Astrocyte of the cerebellum (primary cell): Measurements from ENCODE around the gene PIAS3.

Experiments
- DNase-seq: peaks from one replicate; pipeline ENCODE4 v3.0.0-alpha.2; 2011; ENCODE audit warnings: low read depth
- H3K4me3 ChIP-seq: 2 replicates; pipeline ENCODE4 v1.5.1; 2011; ENCODE audit warnings: mild to moderate bottlenecking, low read depth, low read length, moderate library complexity
- in situ Hi-C: cut with HindIII; loops from 2 replicates; pipeline ENCODE4 v1.10.0; 2017; ENCODE audit warnings: low sequenced_read_pairs
- TF ChIP-seq, protein P1 (sequence below): IDR thresholded peaks from 2 replicates; pipeline ENCODE4 v1.5.1; 2012; ENCODE audit warnings: low read length, low read depth, moderate library complexity, mild to moderate bottlenecking; ENCODE audit errors: missing control alignments

Gene PIAS3

GRCh38 chr1:145895471-145895870, 36.6 kb upstream of the PIAS3 start:
- DNase-seq, result no peak
- TF ChIP-seq, protein P1, sequence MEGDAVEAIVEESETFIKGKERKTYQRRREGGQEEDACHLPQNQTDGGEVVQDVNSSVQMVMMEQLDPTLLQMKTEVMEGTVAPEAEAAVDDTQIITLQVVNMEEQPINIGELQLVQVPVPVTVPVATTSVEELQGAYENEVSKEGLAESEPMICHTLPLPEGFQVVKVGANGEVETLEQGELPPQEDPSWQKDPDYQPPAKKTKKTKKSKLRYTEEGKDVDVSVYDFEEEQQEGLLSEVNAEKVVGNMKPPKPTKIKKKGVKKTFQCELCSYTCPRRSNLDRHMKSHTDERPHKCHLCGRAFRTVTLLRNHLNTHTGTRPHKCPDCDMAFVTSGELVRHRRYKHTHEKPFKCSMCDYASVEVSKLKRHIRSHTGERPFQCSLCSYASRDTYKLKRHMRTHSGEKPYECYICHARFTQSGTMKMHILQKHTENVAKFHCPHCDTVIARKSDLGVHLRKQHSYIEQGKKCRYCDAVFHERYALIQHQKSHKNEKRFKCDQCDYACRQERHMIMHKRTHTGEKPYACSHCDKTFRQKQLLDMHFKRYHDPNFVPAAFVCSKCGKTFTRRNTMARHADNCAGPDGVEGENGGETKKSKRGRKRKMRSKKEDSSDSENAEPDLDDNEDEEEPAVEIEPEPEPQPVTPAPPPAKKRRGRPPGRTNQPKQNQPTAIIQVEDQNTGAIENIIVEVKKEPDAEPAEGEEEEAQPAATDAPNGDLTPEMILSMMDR, result no peak
- H3K4me3 ChIP-seq, result no peak overlapping the region
- in situ Hi-C loops, result no loop called here

GRCh38 chr1:145893306-145894055, 34.6 kb upstream of the PIAS3 start:
- DNase-seq, result no peak
- in situ Hi-C loops, result no loop called here
- no peak overlapping the region for H3K4me3 ChIP-seq
- TF ChIP-seq, protein P1, result no peak

DNA sequence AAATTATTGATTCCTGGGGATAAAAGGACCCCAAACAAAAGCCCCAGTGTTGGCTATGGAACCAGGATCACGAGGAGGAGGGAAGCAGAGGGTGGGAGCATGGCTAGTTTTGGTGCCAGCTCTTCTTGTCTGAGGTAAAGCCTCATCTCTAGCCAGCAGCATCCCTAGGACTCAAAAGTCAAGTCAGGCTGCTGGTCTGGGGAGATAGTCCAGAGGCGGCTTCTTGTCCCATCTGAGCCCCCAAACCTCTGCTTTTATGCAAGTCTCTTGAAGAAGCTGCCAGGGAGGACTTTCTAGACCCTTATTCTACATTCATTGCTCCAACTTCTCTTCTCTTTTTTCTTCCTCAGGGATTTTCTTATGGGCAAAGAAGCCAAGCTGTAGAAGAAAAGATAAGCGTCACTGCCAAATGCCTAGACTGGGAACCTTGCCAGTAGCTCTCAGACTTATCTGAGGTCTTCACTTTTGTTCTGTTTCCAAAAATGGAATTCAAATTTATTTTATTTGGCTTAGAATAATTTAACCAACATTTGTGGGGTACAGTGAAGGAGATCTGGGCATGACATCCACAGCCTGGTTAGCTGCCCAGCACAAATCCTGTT, 33.7 kb upstream of the PIAS3 start:
- peak; percentile 24 for DNase-seq
- TF ChIP-seq, protein P1, result no peak
- in situ Hi-C loops, result no loop called here
- H3K4me3 ChIP-seq, result peak overlapping the region; percentile 13

DNA sequence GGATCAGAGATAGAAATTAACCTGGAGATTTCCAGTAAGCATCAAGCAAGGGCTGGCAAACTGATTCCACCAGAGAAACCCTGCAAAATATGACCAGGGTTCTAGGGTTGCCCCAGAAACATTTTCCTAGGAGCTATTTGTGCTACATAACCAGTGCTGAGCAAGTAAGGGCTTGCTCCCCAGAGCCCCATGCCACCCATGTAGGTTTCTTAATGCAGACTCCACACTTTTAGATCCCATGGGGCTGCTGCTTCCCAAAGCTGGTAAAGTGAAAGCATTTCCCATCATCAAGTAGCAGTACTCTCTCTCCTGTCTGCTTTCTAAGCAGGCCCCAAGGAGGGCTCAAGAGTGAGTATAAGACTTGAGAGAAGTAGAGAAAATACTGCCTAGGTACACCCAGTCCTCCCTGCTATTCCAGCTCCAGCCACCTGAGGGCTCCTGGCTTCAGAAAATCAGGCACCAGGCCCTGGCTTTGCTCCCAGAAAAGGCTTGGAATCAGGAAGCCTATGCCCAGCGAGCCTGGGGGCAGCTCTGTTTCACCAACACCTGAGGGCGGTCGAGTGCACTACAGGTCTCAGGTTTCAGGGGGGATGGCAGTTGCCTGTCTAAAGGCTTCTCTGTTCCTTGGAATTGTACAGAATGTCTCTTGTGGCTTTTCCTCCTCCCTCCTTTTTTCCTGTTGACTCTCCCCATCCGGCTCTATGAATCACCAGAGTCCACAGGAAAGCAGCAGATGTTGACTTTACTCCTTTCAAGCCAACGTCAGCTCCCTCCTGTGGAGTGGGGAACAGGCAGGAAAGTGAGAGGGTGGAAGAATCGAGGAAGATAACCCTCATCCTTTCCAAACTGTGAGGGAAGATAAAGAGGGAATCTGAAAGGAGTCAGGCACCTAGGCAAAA, 33.0 kb upstream of the PIAS3 start:
- H3K4me3 ChIP-seq, result peak overlapping the region; percentile 13

DNA sequence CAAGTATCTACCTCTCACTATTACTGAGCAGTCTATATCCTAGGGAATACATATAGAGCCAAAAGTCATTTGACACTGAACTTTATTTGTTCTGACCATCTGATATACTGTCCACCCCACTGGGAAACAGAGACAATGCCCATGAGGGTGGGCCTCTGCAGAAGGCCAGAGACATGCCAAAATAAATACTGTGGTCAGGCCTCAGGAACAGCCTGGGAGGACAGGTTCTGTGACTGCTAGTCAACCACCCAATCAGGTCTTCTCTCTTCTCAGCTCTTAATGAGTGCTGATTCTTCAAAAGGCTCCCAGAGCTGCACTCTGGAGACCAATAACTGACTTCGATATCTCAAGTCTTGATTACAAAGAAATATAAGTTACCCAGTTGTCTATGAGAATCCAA, 32.3 kb upstream of the PIAS3 start:
- DNase-seq, result peak; percentile 58
- in situ Hi-C loops, result no loop called here
- TF ChIP-seq, protein P1, result no peak
- H3K4me3 ChIP-seq, result no peak overlapping the region

More for the DNA sequence above, 33.0 kb upstream of the PIAS3 start:
- TF ChIP-seq, protein P1, result peak; percentile 99
- in situ Hi-C loops, result no loop called here
- DNase-seq, result peak; percentile 100

DNA sequence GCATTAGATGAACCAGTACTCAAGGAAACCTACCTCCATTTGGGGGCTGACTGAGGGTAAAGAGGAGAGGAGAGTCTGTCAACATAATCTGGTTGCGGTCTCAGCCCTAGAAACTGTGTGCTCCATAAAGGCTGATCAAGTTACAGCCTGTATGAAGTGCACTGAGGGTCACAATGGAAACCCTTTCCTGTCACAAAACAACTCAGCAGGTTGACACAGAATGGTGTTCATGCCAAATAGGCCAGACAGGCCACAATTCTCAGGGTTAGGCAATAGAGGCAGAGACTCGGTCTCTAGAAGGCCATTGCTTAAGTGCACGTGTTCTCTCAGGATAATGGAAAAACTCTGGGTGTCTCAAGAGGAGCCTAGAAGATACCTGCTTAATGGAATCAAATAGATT, 30.8 kb upstream of the PIAS3 start:
- no peak overlapping the region for H3K4me3 ChIP-seq
- DNase-seq, result no peak
- TF ChIP-seq, protein P1, result no peak
- in situ Hi-C loops, result no loop called here
